Natural killer cell treated with Interleukin-12 subunit alpha and Interleukin-12 subunit beta and Interleukin-15 and Interleukin-18, amount 100 ng/mL, for 72 hours (primary cell): ENCODE data around the gene TOMM7. TPM values are rescaled to one million over a fixed set of nuclear protein-coding genes. Genes with fewer than 3 reads are reported as not detected.
A peak's percentile ranks its signal among the peaks of the same experiment; 100 is the strongest.

Experiments used
- ATAC-seq, 2 donors: fragments of 150-1000 bp; cut with Tn5 transposase in 1 of 2; sonication (Bioruptor Pico), chemical (Tn5 transposase) in 1 of 2; 2 replicates each; pipeline ENCODE4 v1.10.0; 2021
- DNase-seq: peaks from one replicate; pipeline ENCODE4 v3.0.0; 2022; ENCODE audit warnings: low spot score
- H3K27ac Mint-ChIP-seq, 2 donors: 1 replicate in 1 of 2; 2 replicates in 1 of 2; pipeline ENCODE4 v1.8.0; 2022; ENCODE audit warnings: mixed read lengths in 2 of 2, mild to moderate bottlenecking in 1 of 2, moderate library complexity in 1 of 2
- H3K27me3 Mint-ChIP-seq, 2 donors: 1 replicate in 1 of 2; 2 replicates in 1 of 2; pipeline ENCODE4 v1.8.0; 2022; ENCODE audit warnings: mixed read lengths in 2 of 2
- H3K36me3 Mint-ChIP-seq: one replicate; pipeline ENCODE4 v1.8.0; 2022; ENCODE audit warnings: mixed read lengths
- H3K4me1 Mint-ChIP-seq, 2 donors: 1 replicate in 1 of 2; 2 replicates in 1 of 2; pipeline ENCODE4 v1.8.0; 2022; ENCODE audit warnings: low read depth in 2 of 2, mixed read lengths in 2 of 2, mild to moderate bottlenecking in 1 of 2
- H3K4me3 Mint-ChIP-seq: one replicate; pipeline ENCODE4 v1.8.0; 2022; ENCODE audit warnings: mixed read lengths
- H3K9me3 Mint-ChIP-seq: 2 replicates; pipeline ENCODE4 v1.8.0; 2022; ENCODE audit warnings: mixed read lengths
- total RNA-seq, 2 donors: library from RNA; stranded (reverse); gene quantifications; one replicate each; pipeline ENCODE4 v1.2.3, GENCODE V29; 2022

Gene TOMM7
- total RNA-seq = 100 to 1,000 TPM; 136 to 203 TPM

DNA sequence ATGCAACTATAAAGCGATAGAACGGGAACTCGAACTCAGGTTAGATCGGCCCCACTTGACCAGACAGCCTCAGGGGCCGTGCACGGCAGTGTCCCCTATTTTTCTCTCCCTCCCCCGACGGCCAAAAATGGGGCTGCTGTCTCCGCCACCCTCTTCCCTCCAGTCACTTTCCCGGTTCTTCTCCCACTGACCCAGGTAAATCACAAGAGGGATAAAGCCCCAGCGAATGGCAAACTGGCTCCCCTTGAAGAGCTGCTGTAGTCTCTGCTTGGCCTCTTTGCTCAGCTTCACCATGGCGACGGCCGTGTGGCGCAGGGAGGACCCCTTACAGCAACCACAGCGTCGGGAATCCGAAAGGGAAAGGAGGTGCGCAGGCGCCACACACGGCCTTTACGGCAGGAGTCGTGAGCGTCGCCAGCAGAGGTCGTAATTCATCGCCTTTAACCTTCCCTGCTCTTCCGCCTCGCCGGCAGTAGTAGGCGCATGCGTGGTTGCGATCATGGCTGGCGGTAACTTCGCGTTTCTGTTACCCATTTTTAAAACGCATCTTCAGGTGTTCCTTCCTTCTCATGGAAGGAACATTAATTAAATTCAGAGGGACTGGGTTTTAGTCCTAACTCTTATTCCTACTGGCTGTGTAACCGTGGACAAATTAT is at the start of gene TOMM7:
Gene TOMM7, minus strand, starts transcription at position 364 of the 656 bp plus-strand sequence. Its CDS starts 70 bp downstream, at position 294.
- DNase-seq (peak; percentile 91), ATAC-seq (peak; percentile 97 to 99)
- Mint-ChIP-seq H3K9me3 (no peaks in the 10 kb centered on the region), H3K36me3 (peaks cover 4% of the 10 kb centered on the region), H3K4me1 (peaks cover 21 to 25% of the 10 kb centered on the region in 2 donors), H3K27ac (peak within 1 kb of the TSS; percentile 84 to 98), H3K27me3 (peaks cover 12 to 17% of the 10 kb centered on the region in 2 donors), H3K4me3 (peak within 1 kb of the TSS; percentile 92)

DNA sequence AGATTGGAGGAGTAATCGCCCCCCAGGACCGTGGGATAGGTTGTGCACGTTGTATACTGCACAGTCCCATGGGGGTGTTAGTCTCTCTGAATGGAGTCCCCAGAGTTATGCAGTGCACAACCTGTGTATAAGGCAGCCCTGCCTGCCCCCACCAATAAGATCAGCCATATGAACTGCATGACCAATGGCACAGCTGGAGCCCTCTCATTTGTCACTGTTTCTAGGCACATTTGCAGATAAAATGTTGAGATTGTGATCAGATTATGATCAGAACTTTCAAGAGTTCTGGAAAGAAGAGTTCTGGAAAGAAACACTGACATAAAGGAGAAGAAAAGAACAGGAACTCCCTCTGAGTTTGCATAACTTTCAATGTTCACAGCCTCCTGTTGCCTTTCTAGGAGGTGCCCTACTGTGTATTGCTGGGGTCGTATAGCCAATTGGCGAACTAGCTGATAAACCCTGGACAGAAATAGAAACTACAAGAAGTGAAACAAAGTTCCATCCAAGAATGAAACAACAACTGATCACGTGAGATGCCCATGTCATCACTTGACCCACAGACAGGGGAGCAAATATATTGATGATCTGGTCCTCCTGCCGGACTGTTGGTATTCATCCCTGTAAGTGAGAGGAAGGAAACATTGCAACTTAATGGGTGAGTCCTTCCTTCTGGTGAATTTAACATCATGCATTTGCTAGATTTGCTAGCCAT is 49.6 kb upstream of the TOMM7 start:
- H3K4me1 Mint-ChIP-seq = no peaks in the 10 kb centered on the region
- ATAC-seq = peak; percentile 64 to 70
- DNase-seq = no peak

DNA sequence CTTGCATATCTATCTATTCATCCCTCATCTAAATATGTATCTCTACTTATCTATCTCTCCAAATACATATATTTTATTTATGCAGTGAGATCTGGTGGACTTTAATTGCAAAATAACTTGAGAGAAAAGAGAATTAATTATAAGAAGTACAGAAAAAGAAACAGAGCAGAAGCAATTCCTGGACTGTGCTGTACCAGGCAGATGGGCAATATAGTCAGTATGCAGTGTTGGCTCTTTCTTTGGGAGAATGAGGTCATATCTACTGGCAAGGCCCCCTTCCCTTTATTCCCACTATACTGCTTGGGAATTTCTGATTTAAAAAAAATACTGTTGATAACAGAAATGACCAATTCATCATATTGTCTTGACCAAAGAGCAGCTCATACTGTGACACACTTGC is 49.0 kb upstream of the TOMM7 start:
- Mint-ChIP-seq H3K36me3 (no peaks in the 10 kb centered on the region), H3K9me3 (no peaks in the 10 kb centered on the region), H3K4me1 (no peaks in the 10 kb centered on the region), H3K4me3 (no peak overlapping the region), H3K27me3 (peaks cover 0 to 3% of the 10 kb centered on the region in 2 donors), H3K27ac (no peak overlapping the region)
- DNase-seq (no peak), ATAC-seq (no peak)

More for the DNA sequence above, 49.6 kb upstream of the TOMM7 start:
- Mint-ChIP-seq H3K27ac (no peak overlapping the region), H3K9me3 (no peaks in the 10 kb centered on the region), H3K27me3 (peaks cover 0 to 3% of the 10 kb centered on the region in 2 donors), H3K4me3 (no peak overlapping the region), H3K36me3 (no peaks in the 10 kb centered on the region)

DNA sequence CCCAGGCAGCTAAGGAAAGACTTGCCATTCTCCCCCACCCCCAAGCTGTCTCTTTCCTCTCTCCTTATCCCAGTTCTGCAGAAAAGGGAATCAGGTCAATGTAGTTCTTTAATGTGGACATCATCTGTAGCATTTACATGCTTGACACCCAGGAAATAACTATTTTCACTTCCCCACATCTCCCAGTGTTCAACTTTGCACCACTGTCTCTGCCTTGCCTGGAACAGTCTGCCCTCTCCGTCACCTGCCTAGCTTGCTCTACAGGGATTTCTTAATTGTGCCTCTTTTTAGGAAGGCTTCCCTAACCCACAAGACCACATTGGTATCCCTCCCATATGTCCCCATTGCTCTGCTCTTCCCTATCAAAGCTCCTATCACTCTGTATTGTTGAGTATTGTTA is 45.9 kb upstream of the TOMM7 start:
- DNase-seq (no peak), ATAC-seq (no peak)
- H3K27me3 Mint-ChIP-seq = no peaks in the 10 kb centered on the region
- no peak overlapping the region for H3K4me3 Mint-ChIP-seq
- H3K27ac Mint-ChIP-seq = no peak overlapping the region
- H3K9me3 Mint-ChIP-seq = no peaks in the 10 kb centered on the region
- peaks cover 0 to 6% of the 10 kb centered on the region in 2 donors for H3K4me1 Mint-ChIP-seq
- H3K36me3 Mint-ChIP-seq = no peaks in the 10 kb centered on the region

DNA sequence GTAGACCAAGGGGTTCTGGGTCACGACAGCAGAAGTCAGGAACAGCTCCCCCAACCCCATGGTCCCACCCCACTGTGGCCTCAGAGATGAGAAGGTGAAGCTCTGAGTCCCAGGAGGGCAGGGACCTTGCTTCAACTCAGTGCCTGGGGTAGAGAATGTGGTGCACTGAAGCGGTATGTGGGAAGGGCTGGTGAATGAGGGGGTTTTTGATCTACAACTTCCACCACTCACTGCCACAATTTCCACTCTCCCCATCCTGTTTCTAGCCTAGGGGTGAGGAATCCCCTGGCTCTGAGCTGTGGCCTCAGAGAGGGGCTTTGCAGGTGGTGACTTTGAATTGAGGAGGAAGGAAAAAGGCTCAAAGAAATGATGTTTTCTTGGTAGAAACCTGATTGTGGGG is 44.9 kb upstream of the TOMM7 start:
- Mint-ChIP-seq H3K4me1 (peaks cover 0 to 6% of the 10 kb centered on the region in 2 donors), H3K36me3 (no peaks in the 10 kb centered on the region), H3K27ac (no peak overlapping the region), H3K27me3 (no peaks in the 10 kb centered on the region), H3K4me3 (no peak overlapping the region), H3K9me3 (no peaks in the 10 kb centered on the region)
- no peak for ATAC-seq
- DNase-seq = no peak

DNA sequence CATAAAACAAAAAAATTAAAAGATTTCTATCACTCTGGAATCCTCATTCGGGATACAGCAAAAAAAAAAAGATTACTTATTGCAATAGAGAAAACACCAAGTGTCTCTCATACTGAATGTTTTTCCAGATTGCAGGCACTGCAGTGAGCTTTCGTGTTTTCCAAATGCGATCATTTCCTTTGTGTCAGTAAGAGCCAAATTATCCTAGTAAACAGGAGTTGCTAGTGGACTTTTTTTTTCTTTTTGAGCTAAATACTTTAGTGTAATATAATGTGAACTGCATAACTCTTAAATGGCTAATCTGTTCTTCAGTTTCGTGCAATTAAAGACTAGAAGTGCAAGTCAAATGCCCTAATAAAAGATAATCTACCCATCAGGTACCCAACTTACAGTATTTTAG is 44.4 kb upstream of the TOMM7 start:
- ATAC-seq (no peak), DNase-seq (no peak)
- no peaks in the 10 kb centered on the region for H3K36me3 Mint-ChIP-seq
- H3K9me3 Mint-ChIP-seq = no peaks in the 10 kb centered on the region
- peaks cover 0 to 6% of the 10 kb centered on the region in 2 donors for H3K4me1 Mint-ChIP-seq
- no peak overlapping the region for H3K4me3 Mint-ChIP-seq
- H3K27ac Mint-ChIP-seq = no peak overlapping the region
- no peaks in the 10 kb centered on the region for H3K27me3 Mint-ChIP-seq

DNA sequence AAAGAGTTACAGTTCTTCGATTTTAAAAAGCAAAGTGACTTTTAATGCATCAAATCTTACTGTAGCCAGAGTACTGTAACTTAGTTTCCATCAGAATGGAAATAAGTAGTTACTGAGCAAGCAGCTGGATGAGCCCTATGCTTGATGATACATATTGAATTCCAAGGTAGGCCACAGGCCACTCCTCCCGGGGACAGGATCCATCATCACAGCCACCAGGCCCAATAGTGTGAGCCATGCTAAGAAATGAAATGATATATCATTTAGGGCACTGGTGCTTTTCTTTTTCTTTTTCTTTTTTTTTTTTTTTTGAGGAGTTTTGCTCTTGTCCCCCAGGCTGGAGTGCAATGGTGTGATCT is 42.9 kb upstream of the TOMM7 start:
- no peaks in the 10 kb centered on the region for H3K27me3 Mint-ChIP-seq
- no peak for ATAC-seq
- H3K9me3 Mint-ChIP-seq = no peaks in the 10 kb centered on the region
- peaks cover 0 to 6% of the 10 kb centered on the region in 2 donors for H3K4me1 Mint-ChIP-seq
- peak overlapping the region in 1 of 2 donors; percentile 32 for H3K27ac Mint-ChIP-seq
- H3K36me3 Mint-ChIP-seq = peaks cover 5% of the 10 kb centered on the region
- DNase-seq = no peak
- H3K4me3 Mint-ChIP-seq = no peak overlapping the region

DNA sequence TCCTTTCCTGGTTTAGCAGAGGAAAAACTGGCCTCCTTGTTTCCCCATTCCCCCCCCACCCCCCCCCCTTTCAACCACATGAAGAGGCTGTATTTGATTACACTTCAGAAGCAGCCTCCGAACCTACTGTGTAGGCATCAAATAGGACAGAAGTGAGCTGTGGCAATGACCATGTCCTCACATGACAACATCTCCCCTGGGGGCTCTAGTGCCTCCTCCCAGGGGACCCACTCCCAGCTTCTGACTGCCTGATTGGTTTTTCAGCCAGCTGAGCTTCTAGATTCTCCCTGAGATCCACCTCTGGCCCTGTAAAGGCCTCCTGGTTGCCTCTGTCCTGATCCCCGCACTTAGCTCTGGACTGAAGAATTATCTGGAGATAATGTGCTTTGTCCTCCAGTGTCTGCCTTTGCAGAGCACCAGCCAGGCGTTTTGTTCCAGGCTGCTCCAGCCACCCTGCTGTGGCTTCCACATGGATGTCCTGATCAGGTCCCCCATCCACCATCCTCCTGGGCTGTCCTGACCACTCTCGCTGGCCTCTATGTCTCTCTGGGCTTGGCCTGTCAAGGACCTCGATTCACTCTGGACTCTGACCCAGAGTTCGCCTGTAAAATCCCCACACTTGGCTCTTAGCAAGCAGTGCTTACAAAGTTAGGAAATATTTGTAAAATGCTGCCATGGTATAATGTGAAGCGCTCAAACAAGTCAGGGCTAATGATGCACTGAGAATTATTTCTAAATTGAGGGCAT is 42.4 kb upstream of the TOMM7 start:
- no peaks in the 10 kb centered on the region for H3K9me3 Mint-ChIP-seq
- no peak overlapping the region for H3K4me3 Mint-ChIP-seq
- peaks cover 4 to 7% of the 10 kb centered on the region in 2 donors for H3K4me1 Mint-ChIP-seq
- DNase-seq = no peak
- no peaks in the 10 kb centered on the region for H3K27me3 Mint-ChIP-seq
- H3K27ac Mint-ChIP-seq = peak overlapping the region in 1 of 2 donors; percentile 32
- H3K36me3 Mint-ChIP-seq = peaks cover 10% of the 10 kb centered on the region
- ATAC-seq = no peak

DNA sequence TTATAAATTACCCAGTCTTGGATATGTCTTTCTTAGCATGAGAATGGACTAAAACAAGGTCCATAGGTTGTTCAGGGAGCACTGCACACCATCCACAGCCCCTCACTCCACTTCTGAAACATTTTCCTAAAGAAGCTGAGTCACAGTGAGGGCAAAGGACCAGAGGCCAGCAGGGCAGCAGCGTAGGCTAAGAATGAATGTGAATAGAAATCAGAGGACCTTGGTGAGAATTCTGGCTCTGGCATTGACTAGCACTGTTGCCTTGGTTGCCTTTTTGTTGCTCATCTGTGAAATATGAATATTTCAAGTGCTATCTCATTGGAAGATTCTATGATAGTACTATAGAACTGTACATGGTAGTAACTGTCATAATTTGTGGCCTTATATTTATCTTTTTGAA is 41.7 kb upstream of the TOMM7 start:
- peaks cover 13% of the 10 kb centered on the region for H3K36me3 Mint-ChIP-seq

DNA sequence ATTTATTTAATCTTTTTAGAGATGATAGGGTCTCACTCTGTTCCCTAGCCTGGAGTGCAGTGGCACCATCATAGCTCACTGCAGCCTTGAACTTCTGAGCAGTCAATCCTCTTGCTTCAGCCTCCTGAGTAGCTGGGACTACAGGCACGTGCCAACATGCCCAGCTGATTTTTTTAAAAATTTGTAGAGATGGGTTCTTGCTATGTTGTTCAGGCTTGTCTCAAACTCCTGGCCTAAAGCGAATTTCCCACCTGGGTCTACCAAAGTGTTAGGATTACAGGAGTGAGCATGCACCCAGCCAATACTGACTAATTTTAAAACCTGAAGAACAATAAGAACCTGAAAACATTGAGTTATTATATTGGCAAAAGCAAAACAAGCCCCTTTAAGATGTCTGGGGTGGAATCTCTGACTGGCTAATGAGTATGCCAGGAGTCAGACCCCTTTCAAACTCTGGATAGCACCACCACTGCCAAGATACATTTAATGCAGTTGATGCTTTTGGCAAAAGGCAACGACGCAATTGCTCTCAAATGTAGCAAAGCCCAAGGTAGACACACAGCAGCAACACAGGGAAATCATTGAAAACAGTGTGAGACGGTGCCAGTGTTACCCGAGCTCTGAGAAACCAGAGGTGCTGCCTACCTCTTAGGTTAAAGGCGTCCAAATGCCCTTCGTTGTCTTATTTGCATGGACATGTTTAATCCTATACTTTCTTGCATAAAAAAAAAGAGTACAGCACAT is 40.7 kb upstream of the TOMM7 start:
- ATAC-seq (no peak), DNase-seq (no peak)
- Mint-ChIP-seq H3K4me3 (no peak overlapping the region), H3K9me3 (no peaks in the 10 kb centered on the region), H3K27me3 (no peaks in the 10 kb centered on the region), H3K36me3 (peaks cover 21% of the 10 kb centered on the region), H3K4me1 (peaks cover 18 to 21% of the 10 kb centered on the region in 2 donors), H3K27ac (no peak overlapping the region)

More for the DNA sequence above, 41.7 kb upstream of the TOMM7 start:
- Mint-ChIP-seq H3K27me3 (no peaks in the 10 kb centered on the region), H3K4me1 (peaks cover 8 to 12% of the 10 kb centered on the region in 2 donors), H3K27ac (no peak overlapping the region), H3K9me3 (no peaks in the 10 kb centered on the region), H3K4me3 (no peak overlapping the region)
- DNase-seq (no peak), ATAC-seq (no peak)

DNA sequence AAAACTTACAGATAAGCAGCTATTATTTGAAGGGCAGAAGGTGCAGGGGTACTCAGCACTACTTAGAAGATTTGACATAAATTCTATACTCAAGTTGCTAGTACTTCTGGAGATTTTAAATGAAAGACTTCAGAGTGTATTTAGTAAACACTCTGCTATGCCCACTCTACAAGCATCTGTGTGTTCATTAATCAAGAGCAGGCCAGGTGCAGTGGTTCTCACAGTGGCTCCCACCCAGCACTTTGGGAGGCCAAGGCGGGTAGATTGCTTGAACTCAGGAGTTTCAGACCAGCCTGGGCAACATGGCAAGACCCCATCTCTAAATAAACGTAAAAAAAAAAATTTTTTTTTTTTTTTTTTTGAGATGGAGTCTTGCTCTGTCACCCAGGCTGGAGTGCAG is 38.9 kb upstream of the TOMM7 start:
- no peak overlapping the region for H3K27ac Mint-ChIP-seq
- H3K36me3 Mint-ChIP-seq = peaks cover 25% of the 10 kb centered on the region

DNA sequence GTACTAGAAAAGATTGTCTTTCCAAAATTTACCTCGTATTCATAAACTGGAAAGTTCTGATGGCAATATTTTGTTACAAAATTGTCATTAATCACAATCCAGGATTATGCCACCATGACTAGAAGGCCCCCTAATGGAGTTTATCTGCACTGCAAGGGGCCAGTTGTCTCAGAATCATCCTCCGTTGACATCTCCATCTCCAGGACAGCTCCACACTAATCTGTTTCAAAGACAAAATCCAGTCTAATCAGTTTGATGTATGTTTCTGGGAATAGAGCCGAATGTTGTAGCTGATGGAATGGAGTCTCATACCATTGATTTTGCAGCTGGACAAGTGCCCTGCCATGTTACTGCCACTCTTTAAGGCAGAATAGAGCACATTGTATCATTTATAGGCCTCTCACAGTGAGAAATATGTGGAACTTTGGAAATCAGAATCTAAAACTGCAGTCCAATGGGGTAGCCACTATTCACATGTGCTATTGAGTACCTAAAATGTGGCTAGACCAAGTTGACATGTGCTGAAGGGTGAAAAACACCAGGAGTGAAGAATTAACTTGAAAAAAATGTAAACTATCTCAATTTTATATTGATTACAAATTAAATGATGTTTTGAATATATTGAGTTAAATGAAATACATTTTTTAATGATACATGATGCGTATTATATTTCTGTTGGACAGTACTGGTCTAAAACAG is 38.3 kb upstream of the TOMM7 start:
- peaks cover 32% of the 10 kb centered on the region for H3K36me3 Mint-ChIP-seq
- no peak for DNase-seq
- no peaks in the 10 kb centered on the region for H3K27me3 Mint-ChIP-seq
- ATAC-seq = no peak
- H3K4me3 Mint-ChIP-seq = no peak overlapping the region
- H3K27ac Mint-ChIP-seq = peak overlapping the region in 1 of 2 donors; percentile 76
- H3K9me3 Mint-ChIP-seq = no peaks in the 10 kb centered on the region
- H3K4me1 Mint-ChIP-seq = peaks cover 27% of the 10 kb centered on the region in 2 donors

More for the DNA sequence above, 38.9 kb upstream of the TOMM7 start:
- H3K4me3 Mint-ChIP-seq = no peak overlapping the region
- peaks cover 21 to 22% of the 10 kb centered on the region in 2 donors for H3K4me1 Mint-ChIP-seq
- no peaks in the 10 kb centered on the region for H3K27me3 Mint-ChIP-seq
- H3K9me3 Mint-ChIP-seq = no peaks in the 10 kb centered on the region
- no peak for DNase-seq
- ATAC-seq = no peak

DNA sequence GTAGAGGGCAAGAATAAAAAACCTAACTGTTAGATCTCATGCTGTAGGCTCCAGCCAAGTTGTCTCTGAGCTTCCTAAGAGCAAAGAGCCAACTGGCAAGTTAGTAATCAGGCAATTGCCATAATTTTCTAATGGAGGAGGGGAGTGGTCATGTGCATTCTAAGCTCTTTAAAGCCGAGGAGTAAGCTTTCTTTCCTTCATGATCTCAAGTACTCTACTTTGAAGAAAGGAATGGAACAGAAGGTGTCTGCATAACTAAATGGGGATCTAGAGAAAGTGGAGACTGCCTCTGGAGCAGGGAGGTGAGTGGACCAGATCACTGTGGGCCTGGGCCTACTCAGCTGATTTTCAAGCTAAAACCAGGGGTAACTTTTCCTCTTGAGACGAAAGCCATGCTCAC is 37.7 kb upstream of the TOMM7 start:
- Mint-ChIP-seq H3K4me3 (no peak overlapping the region), H3K4me1 (peaks cover 25 to 29% of the 10 kb centered on the region in 2 donors), H3K27me3 (no peaks in the 10 kb centered on the region), H3K27ac (peak overlapping the region; percentile 19 to 76), H3K9me3 (no peaks in the 10 kb centered on the region), H3K36me3 (peaks cover 33% of the 10 kb centered on the region)
- no peak for DNase-seq
- ATAC-seq = no peak
